Spleen (tissue), 11 donors: Measurements from ENCODE around the gene S100A3. TPM values are rescaled to one million over a fixed set of nuclear protein-coding genes. Genes with fewer than 3 reads are reported as not detected.

Experiments used
- DNase-seq: peaks from one replicate; pipeline ENCODE4 v3.0.0-alpha.2; 2020
- H3K27ac ChIP-seq, 8 donors: fragments of 200-600 bp; sonication (generic) in 7 of 8; 1 replicate in 4 of 8; 2 replicates in 4 of 8; pipeline versions ENCODE4 v1.5.0 to v1.8.0; 2016 to 2021; ENCODE audit warnings: inconsistent platforms in 4 of 8, mild to moderate bottlenecking in 4 of 8, moderate library complexity in 1 of 8
- H3K27me3 ChIP-seq, 7 donors: fragments of 200-600 bp; sonication (generic) in 6 of 7; replicated peaks in 1 of 7; 1 replicate in 4 of 7; 2 replicates in 3 of 7; pipeline versions ENCODE4 v1.5.0 to v1.8.0; 2016 to 2021; ENCODE audit warnings: inconsistent platforms in 3 of 7, mild to moderate bottlenecking in 1 of 7
- H3K36me3 ChIP-seq, 6 donors: fragments of 200-600 bp; sonication (generic) in 5 of 6; 1 replicate in 4 of 6; 2 replicates in 2 of 6; pipeline versions ENCODE4 v1.5.0 to v1.8.0; 2016 to 2021; ENCODE audit warnings: inconsistent platforms in 2 of 6
- H3K4me1 ChIP-seq, 6 donors: fragments of 200-600 bp; sonication (generic) in 5 of 6; 1 replicate in 3 of 6; 2 replicates in 3 of 6; pipeline versions ENCODE4 v1.5.0 to v1.8.0; 2016 to 2021; ENCODE audit warnings: inconsistent platforms in 3 of 6
- H3K4me3 ChIP-seq, 8 donors: fragments of 200-600 bp; sonication (generic) in 7 of 8; 1 replicate in 4 of 8; 2 replicates in 4 of 8; pipeline versions ENCODE4 v1.5.0 to v1.8.0; 2016 to 2021; ENCODE audit warnings: inconsistent platforms in 4 of 8, mild to moderate bottlenecking in 4 of 8, moderate library complexity in 2 of 8
- H3K9me3 ChIP-seq, 8 donors: fragments of 200-600 bp; sonication (generic) in 7 of 8; 1 replicate in 4 of 8; 2 replicates in 4 of 8; pipeline versions ENCODE4 v1.5.0 to v1.8.0; 2016 to 2021; ENCODE audit warnings: inconsistent platforms in 4 of 8
- POLR2A ChIP-seq, 3 donors: fragments of 450-650 bp; IDR thresholded peaks; one replicate each; pipeline ENCODE4 v1.5.1; 2017; ENCODE audit warnings: antibody characterized with exemption in 3 of 3, mild to moderate bottlenecking in 1 of 3
- POLR2AphosphoS5 ChIP-seq, 3 donors: sonication (generic); formaldehyde crosslinking; IDR thresholded peaks; one replicate each; pipeline ENCODE4 v1.5.1; 2017; ENCODE audit warnings: antibody characterized with exemption in 3 of 3
- WGBS, 5 donors: extraction: QIAGEN DNeasy Blood & Tissue Kit in 3 of 5; methylation state at CpG; one replicate each; pipeline versions ENCODE4 v1.1.5 to v1.1.7; 2013 to 2018; 5-methylcytosine and 5-hydroxymethylcytosine counted together
- intact Hi-C: fragments of 100-400 bp; cut with DNase I; formaldehyde crosslinking; loops from one replicate; pipeline ENCODE4 v1.15.0; 2023; ENCODE audit warnings: low total_unique reads
- polyA plus RNA-seq, 3 donors: library from polyadenylated mRNA; stranded (reverse); fragments of 200-250 nt; gene quantifications; one replicate each; pipeline ENCODE4 v1.2.1, GENCODE V29; 2013
- total RNA-seq, 7 donors: library from RNA; depleted of rRNA in 3 of 7; stranded (reverse); fragments of >200 nt in 3 of 7; fragmentation: NEBNext Ultra II Directional in 4 of 7; extraction: Animal tissue kit (Norgen Biotek cat#: 25700) in 4 of 7; gene quantifications; one replicate each; pipeline versions ENCODE4 v1.1.0 to v1.2.1, GENCODE V29; 2016 to 2021
- TF ChIP-seq, protein P1 (sequence below), 11 experiments: fragments of 200-600 bp in 7 of 11; fragments of 450-650 bp in 4 of 11; sonication (generic) in 4 of 11; IDR thresholded peaks in 8 of 11; conservative IDR thresholded peaks in 3 of 11; 1 replicate in 7 of 11; 2 replicates in 4 of 11; pipeline versions ENCODE4 v1.4.0 to v1.8.0; 2016 to 2021; ENCODE audit warnings: antibody characterized with exemption in 11 of 11, inconsistent platforms in 4 of 11, mild to moderate bottlenecking in 1 of 11
- donor health status: healthy with polysubstance abuse.
- donor health status: DM: no; HTN: no; CAD: no; lungs with moderate emphysema.
- donor health status: DM: no; HTN: no; CAD: no.
- donor health status: Bipolar disorder and iron deficiency.
- donor health status: healthy.
- donor health status: DM: no; HTN: no; CAD: no.
- donor health status: DM: yes; HTN: yes; CAD: no.

The S100A3 gene
- total and polyA plus RNA-seq, 10 donors, result 0.44 to 2.6 (median 1.2) TPM; not detected in 4

DNA sequence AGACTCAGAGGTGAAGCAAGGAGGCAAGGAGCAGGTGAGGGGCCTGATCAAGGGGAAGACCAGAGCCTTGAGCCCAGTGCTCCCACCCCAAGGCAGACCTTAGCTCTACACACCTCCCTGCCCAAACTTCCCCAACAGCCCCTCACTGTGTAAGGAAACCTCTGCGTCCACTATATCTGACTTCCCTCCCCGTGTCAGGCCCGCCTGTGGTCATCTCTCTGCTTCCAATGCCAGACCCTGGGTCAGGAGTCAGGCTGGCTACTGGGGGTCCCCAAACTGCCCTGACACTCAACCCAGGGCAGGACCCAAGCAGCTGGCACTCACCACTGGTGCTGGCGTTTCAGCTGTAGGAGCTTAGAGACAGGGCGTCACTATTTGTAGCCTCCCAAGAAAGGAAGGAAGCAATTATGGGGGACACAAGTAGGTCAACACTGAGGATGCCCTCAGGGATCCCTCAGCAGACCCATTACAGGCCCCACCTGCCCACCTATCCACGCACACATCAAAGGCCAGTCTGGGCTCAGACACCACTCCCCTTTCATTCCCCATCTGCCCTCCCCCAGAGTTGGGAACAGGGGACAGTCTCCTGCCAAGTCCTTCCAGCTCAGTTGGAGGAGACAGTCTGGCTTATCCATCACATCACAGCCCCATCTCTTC lies 811 bp upstream of the S100A3 start:
- DNase-seq, result peak; percentile 43
- Histone ChIP-seq H3K27ac (peak overlapping the region in 2 of 8 donors; percentile 36 to 50), H3K4me3 (no peak overlapping the region), H3K27me3 (no peaks in the 10 kb centered on the region), H3K36me3 (no peaks in the 10 kb centered on the region), H3K9me3 (no peaks in the 10 kb centered on the region), H3K4me1 (peaks cover 14 to 88% (median 48%) of the 10 kb centered on the region in 6 donors)
- intact Hi-C loops, result no loop called here
- WGBS, 5 donors, result 57 to 88% (median 74%) methylated on average over 4 to 6 of the region's 6 CpGs
- no peak for TF ChIP-seq POLR2A (IDR thresholded peaks at IDR 0.05)
- TF ChIP-seq, protein P1, sequence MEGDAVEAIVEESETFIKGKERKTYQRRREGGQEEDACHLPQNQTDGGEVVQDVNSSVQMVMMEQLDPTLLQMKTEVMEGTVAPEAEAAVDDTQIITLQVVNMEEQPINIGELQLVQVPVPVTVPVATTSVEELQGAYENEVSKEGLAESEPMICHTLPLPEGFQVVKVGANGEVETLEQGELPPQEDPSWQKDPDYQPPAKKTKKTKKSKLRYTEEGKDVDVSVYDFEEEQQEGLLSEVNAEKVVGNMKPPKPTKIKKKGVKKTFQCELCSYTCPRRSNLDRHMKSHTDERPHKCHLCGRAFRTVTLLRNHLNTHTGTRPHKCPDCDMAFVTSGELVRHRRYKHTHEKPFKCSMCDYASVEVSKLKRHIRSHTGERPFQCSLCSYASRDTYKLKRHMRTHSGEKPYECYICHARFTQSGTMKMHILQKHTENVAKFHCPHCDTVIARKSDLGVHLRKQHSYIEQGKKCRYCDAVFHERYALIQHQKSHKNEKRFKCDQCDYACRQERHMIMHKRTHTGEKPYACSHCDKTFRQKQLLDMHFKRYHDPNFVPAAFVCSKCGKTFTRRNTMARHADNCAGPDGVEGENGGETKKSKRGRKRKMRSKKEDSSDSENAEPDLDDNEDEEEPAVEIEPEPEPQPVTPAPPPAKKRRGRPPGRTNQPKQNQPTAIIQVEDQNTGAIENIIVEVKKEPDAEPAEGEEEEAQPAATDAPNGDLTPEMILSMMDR (IDR thresholded peaks at IDR 0.05 in 8 of 11, conservative IDR thresholded peaks at IDR 0.05 in 3 of 11), result no peak
- no peak for TF ChIP-seq POLR2AphosphoS5 (IDR thresholded peaks at IDR 0.05)

DNA sequence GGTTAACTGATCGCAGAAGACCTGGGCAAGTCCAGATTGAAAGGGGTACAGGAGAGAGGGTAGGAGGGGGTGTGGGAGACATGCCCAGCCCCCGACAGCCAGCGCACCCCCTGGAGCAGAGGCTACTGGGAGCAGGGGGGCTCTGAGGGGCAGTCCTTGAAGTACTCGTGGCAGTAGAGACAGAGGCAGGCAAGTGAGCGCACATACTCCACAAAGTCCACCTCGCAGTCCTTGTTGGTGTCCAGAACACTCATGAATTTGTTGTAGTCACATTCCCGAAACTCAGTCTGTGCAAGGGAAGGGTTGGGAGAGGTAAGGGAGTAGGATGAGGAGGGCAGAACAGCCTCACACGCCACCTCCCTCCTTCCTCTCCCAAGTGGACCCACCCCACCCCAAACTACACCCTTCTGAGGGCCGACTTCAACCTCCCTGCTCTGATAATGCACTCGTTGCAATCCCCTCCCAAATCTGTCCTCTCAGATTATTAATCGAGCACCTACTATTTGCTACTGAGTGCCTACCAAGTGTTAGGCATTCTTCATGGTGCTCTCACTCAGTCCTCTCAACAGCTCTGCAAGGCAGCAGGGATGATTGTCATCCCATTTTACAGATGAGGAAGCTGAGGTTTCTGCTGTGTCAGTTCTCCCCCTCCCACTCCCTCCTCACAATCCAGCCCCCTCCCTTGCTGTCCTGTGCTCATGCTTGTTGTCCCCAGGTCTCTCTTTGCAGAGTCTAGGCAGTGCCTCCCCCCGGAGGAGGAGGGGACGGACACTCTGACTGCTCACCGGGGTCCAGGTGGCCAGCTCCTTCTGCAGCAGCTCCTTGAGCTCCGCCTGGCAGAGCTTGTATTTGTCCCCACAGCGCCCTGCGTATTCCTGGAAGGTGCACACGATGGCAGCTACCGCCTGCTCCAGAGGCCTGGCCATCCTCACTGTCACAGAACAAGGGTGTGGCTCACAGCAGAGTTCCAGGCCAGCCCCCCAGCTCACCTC lies 1.2 kb downstream of the S100A3 start:
- peak; percentile 63 for DNase-seq
- peaks cover 18 to 88% (median 61%) of the 10 kb centered on the region in 6 donors for H3K4me1 ChIP-seq

DNA sequence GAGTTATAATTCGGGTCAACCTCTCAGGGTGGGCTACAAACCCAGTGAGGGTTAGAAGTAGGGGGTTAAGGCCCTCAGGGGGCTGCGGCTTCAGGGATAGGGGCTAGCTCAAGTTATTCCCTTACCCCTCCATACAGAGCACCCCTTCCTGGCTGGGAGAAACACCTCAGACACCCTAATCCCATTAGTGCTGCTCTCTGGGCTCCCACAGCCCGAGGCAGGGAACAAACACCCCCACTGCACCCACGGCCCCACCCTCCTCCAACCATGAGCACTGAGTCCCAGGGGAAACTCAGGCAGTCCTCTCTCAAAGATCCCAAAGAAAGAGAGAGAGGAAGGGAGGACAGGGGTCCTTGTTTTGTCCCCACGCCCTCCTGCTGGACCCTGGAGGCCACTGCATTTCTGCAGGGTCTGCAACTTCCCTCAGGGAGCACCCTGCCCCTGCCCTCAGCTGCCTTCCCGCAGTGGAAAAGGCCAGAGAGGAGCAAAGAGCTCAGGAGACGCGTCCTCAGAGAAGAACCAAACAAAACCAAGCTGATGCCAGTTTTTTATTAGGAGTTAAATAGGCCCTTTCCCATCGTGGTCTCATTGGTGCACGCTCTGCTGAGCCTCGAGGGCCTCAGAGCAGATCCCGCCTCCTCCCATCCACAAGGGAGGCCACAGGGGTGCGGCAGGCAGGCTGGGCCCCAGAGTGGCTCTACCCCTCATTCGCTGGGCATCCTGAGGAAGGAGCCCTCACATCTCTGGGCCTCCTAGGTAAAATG lies 2.1 kb downstream of the S100A3 start:
- peak; percentile 68 for DNase-seq
- H3K4me3 ChIP-seq, result no peak overlapping the region
- intact Hi-C loops, result no loop called here
- H3K27me3 ChIP-seq, result no peaks in the 10 kb centered on the region
- 79 to 90% (median 83%) methylated on average over 13 to 14 of the region's 14 CpGs for WGBS, 5 donors
- peaks cover 24 to 97% (median 69%) of the 10 kb centered on the region in 6 donors for H3K4me1 ChIP-seq
- H3K9me3 ChIP-seq, result no peaks in the 10 kb centered on the region
- peak overlapping the region in 4 of 8 donors; percentile 84 to 93 (median 90) for H3K27ac ChIP-seq
- H3K36me3 ChIP-seq, result peaks cover 0 to 26% (median 0%) of the 10 kb centered on the region in 6 donors
- TF ChIP-seq, protein P1 (IDR thresholded peaks at IDR 0.05 in 8 of 11, conservative IDR thresholded peaks at IDR 0.05 in 3 of 11), result no peak
- TF ChIP-seq POLR2A (IDR thresholded peaks at IDR 0.05) (no peak), POLR2AphosphoS5 (IDR thresholded peaks at IDR 0.05) (no peak)

More for the DNA sequence above, 1.2 kb downstream of the S100A3 start:
- TF ChIP-seq, protein P1 (IDR thresholded peaks at IDR 0.05 in 8 of 11, conservative IDR thresholded peaks at IDR 0.05 in 3 of 11), result no peak
- TF ChIP-seq POLR2A (IDR thresholded peaks at IDR 0.05) (no peak), POLR2AphosphoS5 (IDR thresholded peaks at IDR 0.05) (no peak)
- intact Hi-C loops, result no loop called here
- Histone ChIP-seq H3K4me3 (no peak overlapping the region), H3K27ac (peak overlapping the region in 1 of 8 donors; percentile 93), H3K9me3 (no peaks in the 10 kb centered on the region), H3K27me3 (no peaks in the 10 kb centered on the region), H3K36me3 (peaks cover 0 to 20% (median 0%) of the 10 kb centered on the region in 6 donors)
- 91 to 97% (median 93%) methylated on average over 16 to 19 of the region's 19 CpGs for WGBS, 5 donors
